ENCODE results near the gene ARL17B. TPM values are rescaled to one million over a fixed set of nuclear protein-coding genes. Genes with fewer than 3 reads are reported as not detected.
"Not testable (repeated sequence)": the region's sequence is repeated elsewhere in the genome, so short reads cannot be mapped to it uniquely, and the experiment has no call there.

ARL17B gene
- total RNA-seq, 3 donors from 2014 or later = 19.5 to 38.0 (median 24.9) TPM

DNA sequence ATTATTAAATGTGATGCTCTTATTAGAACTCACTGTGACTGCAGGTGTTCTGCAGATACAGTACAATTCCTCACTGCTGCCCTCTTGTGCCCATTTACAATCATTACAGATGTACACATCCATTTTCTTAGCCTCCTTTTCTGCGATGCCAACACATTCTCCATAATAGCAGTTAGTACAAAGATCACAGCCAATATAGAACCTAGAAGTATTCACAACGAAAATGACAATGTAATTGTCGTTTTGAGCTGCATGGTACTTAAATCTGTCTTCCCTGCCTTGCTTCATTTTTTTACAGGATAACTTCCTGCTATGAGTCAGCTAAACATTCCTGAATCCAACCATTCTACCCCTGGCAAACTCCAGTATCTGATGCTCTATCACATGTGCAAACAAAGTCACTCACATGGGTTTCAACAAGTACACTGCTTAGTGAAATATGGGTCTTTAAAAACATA is 74.8 kb downstream of the ARL17B start:
- DNase-seq = peak in 1 of 3 donors; percentile 79
- H3K36me3 ChIP-seq (ENCODE audit: low read depth); H3K9me3 ChIP-seq; H3K4me3 ChIP-seq; H3K4me1 ChIP-seq (ENCODE audit: low read depth): not testable (repeated sequence)
- ATAC-seq = peak; percentile 95
- intact Hi-C loops (cut with DNase I, micrococcal nuclease) = loop anchor here in 1 of 2 donors (10.0 kb wide), 1 partner anchor 292 kb away; the partner anchor contains the start of gene STH
- TF ChIP-seq, protein P1, sequence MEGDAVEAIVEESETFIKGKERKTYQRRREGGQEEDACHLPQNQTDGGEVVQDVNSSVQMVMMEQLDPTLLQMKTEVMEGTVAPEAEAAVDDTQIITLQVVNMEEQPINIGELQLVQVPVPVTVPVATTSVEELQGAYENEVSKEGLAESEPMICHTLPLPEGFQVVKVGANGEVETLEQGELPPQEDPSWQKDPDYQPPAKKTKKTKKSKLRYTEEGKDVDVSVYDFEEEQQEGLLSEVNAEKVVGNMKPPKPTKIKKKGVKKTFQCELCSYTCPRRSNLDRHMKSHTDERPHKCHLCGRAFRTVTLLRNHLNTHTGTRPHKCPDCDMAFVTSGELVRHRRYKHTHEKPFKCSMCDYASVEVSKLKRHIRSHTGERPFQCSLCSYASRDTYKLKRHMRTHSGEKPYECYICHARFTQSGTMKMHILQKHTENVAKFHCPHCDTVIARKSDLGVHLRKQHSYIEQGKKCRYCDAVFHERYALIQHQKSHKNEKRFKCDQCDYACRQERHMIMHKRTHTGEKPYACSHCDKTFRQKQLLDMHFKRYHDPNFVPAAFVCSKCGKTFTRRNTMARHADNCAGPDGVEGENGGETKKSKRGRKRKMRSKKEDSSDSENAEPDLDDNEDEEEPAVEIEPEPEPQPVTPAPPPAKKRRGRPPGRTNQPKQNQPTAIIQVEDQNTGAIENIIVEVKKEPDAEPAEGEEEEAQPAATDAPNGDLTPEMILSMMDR (IDR thresholded peaks at IDR 0.05) = peak; percentile 39

DNA sequence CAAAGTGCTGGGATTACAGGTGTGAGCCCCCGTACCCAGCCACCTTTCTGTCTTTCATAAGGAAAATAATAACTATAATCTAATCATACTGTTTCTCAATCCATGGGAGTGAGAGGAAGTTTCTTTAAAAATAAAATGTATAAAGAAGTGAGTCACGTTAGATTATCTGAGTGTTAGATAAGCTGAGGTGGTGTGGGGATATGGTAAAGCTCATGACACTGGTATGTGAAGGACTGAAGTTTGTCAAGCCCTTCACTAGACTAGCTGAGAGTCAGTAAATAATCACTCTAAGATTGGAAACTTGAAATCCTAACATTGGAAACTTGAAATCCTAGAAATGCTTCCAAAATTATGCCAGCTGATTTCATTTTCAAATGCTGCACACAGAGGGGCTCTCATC is 76.1 kb downstream of the ARL17B start:
- intact Hi-C loops (cut with DNase I, micrococcal nuclease) = loop anchor here in 1 of 2 donors (10.0 kb wide), 1 partner anchor 291 kb away; the partner anchor contains the start of gene STH
- H3K4me3 ChIP-seq; H3K36me3 ChIP-seq (ENCODE audit: low read depth); DNase-seq; H3K4me1 ChIP-seq (ENCODE audit: low read depth); ATAC-seq; H3K9me3 ChIP-seq: not testable (repeated sequence)

DNA sequence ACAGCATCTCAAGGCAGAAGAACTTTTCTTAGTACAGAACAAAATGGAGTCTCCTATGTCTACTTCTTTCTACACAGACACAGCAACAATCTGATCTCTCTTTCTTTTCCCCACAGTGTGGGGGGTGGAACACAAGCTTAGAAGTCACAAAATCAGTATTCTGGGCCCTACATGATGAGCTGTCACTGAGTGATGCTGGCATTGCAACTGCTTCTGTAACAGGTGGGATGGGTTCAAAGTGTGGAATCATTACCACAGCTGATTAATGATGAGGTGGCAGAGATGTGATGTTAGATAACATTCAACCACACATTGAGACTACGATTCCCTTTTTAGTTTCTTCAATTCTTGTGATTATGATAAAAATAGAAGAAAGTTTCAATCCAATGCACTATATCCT is 77.1 kb downstream of the ARL17B start:
- DNase-seq; ATAC-seq; H3K4me3 ChIP-seq; H3K36me3 ChIP-seq (ENCODE audit: low read depth); H3K9me3 ChIP-seq; H3K4me1 ChIP-seq (ENCODE audit: low read depth): not testable (repeated sequence)
- intact Hi-C loops (cut with DNase I, micrococcal nuclease) = loop anchor here in 1 of 2 donors (10.0 kb wide), 1 partner anchor 290 kb away; the partner anchor contains the start of gene STH

DNA sequence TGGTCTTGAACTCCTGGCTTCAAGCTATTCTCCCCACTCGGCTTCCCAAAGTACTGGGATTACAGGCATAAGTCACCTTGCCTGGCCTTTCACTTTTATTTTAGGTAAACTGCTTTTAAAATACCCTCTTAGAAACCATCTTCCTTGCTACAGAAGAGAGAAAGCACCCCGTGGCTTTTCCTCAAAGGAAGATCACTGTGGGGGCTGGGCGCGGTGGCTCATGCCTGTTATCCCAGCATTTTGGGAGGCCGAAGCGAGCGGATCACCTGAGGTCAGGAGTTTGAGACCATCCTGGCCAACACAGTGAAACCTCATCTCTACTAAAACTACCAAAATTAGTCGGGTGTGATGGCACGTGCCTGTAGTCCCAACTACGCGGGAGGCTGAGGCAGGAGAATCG is 78.9 kb downstream of the ARL17B start:
- not testable (repeated sequence) for H3K4me3 ChIP-seq; ATAC-seq; H3K36me3 ChIP-seq (ENCODE audit: low read depth); H3K9me3 ChIP-seq; H3K4me1 ChIP-seq (ENCODE audit: low read depth); DNase-seq
- intact Hi-C loops (cut with DNase I, micrococcal nuclease) = loop anchor here in 1 of 2 donors (10.0 kb wide), 1 partner anchor 288 kb away; the partner anchor contains the start of gene STH

DNA sequence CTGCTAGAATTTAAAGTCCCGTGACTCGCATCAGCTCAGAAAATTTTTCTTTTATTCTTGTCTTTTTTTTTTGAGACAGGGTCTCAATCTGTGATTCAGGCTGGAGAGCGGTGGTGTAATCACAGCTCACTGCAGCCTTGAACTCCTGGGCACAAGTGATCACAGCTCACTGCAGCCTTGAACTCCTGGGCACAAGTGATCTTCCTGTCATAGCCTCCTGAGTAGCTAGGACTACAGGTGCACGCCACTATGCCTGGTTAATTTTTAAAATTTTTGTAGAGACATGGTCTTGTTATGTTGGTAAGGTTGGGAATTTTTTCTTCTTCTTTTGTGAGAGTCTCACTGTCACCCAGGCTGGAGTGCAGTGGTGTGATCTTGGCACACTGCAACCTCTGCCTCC is 80.2 kb downstream of the ARL17B start:
- intact Hi-C loops (cut with DNase I, micrococcal nuclease) = loop anchor here in 1 of 2 donors (10.0 kb wide), 1 partner anchor 287 kb away; the partner anchor contains the start of gene STH

DNA sequence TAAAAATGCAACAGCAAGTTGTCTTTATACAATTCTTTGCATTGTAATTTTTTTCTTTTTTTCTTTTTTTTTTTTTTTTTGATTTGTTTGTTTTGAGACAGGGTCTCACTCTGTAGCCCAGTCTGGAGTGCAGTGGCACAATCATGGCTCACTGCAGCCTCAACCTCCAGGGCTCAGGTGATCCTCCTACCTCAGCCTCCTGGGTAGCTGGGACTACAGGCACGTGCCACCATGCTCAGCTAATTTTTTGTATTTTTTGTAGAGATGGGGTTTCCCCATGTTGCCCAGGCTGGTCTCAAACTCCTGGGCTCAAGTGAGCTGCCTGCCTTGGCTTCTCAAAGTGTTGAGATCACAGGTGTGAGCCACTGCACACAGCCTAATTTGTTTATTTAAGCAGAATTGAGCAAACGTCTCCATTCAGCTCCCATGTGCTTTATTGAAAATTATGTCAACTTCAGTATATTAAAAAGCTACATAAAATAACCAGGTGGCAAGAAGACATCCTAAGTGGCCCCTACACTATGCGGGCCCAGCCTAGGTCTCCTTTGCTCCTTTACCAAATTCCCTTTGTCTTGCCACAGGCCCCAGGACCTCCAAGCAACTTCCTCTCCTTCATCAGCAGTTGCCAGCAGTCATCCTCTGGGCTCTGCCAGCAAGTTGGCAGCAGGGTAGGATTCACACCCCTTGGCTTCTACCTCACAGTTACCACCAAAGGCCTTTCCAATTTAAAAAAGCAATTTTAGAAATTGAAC is 84.7 kb downstream of the ARL17B start:
- ATAC-seq; H3K9me3 ChIP-seq; intact Hi-C loops (cut with DNase I, micrococcal nuclease); H3K36me3 ChIP-seq (ENCODE audit: low read depth); H3K4me3 ChIP-seq; H3K4me1 ChIP-seq (ENCODE audit: low read depth); DNase-seq: not testable (repeated sequence)

More for the DNA sequence above, 80.2 kb downstream of the ARL17B start:
- not testable (repeated sequence) for H3K36me3 ChIP-seq (ENCODE audit: low read depth); H3K4me1 ChIP-seq (ENCODE audit: low read depth); DNase-seq; H3K4me3 ChIP-seq; H3K9me3 ChIP-seq; ATAC-seq

DNA sequence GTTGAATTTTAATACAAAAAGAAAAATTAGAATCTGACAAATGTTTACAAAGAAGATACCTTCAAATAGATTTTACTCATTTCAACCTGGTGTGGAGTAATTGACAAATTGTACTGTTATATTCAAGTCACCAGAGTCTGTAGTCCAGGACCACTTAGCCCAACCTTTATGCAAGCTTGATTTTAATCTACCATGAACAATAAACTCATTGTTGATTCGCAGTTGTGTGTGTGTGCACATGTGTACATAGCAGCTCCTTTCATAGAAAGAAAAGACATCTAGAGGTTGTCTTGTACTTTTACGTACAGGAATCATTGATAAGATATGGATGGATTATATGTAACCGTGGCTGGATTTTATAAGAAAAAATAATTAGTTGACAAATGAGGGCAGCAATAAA is 87.3 kb downstream of the ARL17B start:
- Histone ChIP-seq H3K4me3 (no peak overlapping the region), H3K36me3 (ENCODE audit: low read depth) (no peaks in the 10 kb centered on the region), H3K4me1 (ENCODE audit: low read depth) (no peaks in the 10 kb centered on the region), H3K9me3 (no peaks in the 10 kb centered on the region)
- no peak for ATAC-seq
- TF ChIP-seq, protein P1 (IDR thresholded peaks at IDR 0.05) = no peak
- no peak for DNase-seq
- intact Hi-C loops (cut with DNase I, micrococcal nuclease) = no loop called here

DNA sequence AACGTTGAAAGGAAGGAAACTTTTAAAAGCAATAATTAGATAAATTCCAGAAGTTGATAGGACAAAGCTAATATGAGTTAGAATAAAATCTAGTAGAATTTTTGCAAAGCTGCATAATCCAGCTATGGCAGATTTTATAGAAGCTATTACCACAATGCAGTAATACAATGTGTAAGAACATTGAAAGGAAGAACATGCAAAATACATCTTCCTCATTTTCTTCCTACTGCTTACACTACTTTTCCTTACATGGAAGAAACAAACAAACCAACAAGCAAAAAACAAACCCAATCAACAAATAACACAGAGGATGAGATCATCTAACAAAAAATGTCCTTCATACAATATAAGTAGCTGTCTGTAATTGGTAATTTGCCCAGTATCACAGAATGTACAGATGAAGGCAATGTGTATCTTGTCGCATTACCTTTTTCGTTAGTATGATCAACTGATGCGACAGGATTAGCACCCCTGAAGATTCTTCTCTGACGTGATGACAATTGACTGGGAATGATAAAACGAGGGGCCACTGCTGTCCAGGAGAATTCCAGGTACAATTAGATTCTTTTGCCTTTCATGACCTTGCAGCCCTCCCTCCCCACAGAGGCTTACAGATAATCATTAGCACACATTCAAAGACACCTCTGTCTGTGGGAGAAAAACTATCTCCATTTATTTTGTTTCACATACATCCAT is 87.9 kb downstream of the ARL17B start:
- TF ChIP-seq, protein P1 (IDR thresholded peaks at IDR 0.05) = no peak
- no peaks in the 10 kb centered on the region for H3K4me1 ChIP-seq (ENCODE audit: low read depth)
- intact Hi-C loops (cut with DNase I, micrococcal nuclease) = no loop called here
- DNase-seq (no peak), ATAC-seq (no peak)
- no peaks in the 10 kb centered on the region for H3K9me3 ChIP-seq
- H3K4me3 ChIP-seq = no peak overlapping the region
- H3K36me3 ChIP-seq (ENCODE audit: low read depth) = no peaks in the 10 kb centered on the region
